HepG2 (cell line): Measurements from ENCODE around the gene EIF5. TPM values are rescaled to one million over a fixed set of nuclear protein-coding genes. Genes with fewer than 3 reads are reported as not detected.

Source experiments
- DNMT3B ChIP-seq: conservative IDR thresholded peaks from 2 replicates; pipeline ENCODE4 v1.6.1; 2016; ENCODE audit warnings: missing biosample characterization, control low read depth
- FOXA1 ChIP-seq, 2 experiments: fragments of 450-650 bp in 1 of 2; sonication (generic) in 1 of 2; formaldehyde crosslinking in 1 of 2; IDR thresholded peaks; 2 replicates each; pipeline versions ENCODE4 v1.4.0 to v1.6.1; 2016 to 2020; ENCODE audit warnings: missing genetic modification reagents in 1 of 2
- FOXA3 ChIP-seq: IDR thresholded peaks from 2 replicates; pipeline ENCODE4 v1.6.1; 2016; ENCODE audit warnings: missing genetic modification reagents, missing compliant biosample characterization
- FOXO1 ChIP-seq: sonication (generic); formaldehyde crosslinking; IDR thresholded peaks from 2 replicates; pipeline ENCODE4 v1.4.0; 2020; ENCODE audit warnings: missing genetic modification reagents
- FOXP1 ChIP-seq, 2 experiments: fragments of 450-650 bp in 1 of 2; IDR thresholded peaks; 2 replicates each; pipeline ENCODE4 v1.6.1; 2017 to 2018; ENCODE audit warnings: antibody characterized with exemption in 1 of 2
- HIVEP1 ChIP-seq: sonication (generic); formaldehyde crosslinking; IDR thresholded peaks from 2 replicates; pipeline ENCODE4 v1.4.0; 2020; ENCODE audit warnings: mild to moderate bottlenecking, missing genetic modification reagents
- HMG20A ChIP-seq: IDR thresholded peaks from 2 replicates; pipeline ENCODE4 v1.6.1; 2016; ENCODE audit warnings: borderline replicate concordance
- KDM2A ChIP-seq: sonication (generic); formaldehyde crosslinking; IDR thresholded peaks from 2 replicates; pipeline ENCODE4 v1.4.0; 2020; ENCODE audit warnings: low read depth, missing genetic modification reagents, borderline replicate concordance
- KMT2B ChIP-seq: IDR thresholded peaks from 2 replicates; pipeline ENCODE4 v1.6.1; 2016; ENCODE audit warnings: missing genetic modification reagents, missing compliant biosample characterization
- PTBP1 ChIP-seq: fragments of 200-400 bp; formaldehyde crosslinking; IDR thresholded peaks from 2 replicates; pipeline ENCODE4 v1.6.1; 2018; ENCODE audit warnings: low read length, low read depth; ENCODE audit not compliant: poor library complexity, severe bottlenecking
- SALL1 ChIP-seq: sonication (generic); formaldehyde crosslinking; IDR thresholded peaks from 2 replicates; pipeline ENCODE4 v1.8.0; 2022; ENCODE audit warnings: mild to moderate bottlenecking, missing genetic modification reagents
- TAF15 ChIP-seq: fragments of 200-400 bp; formaldehyde crosslinking; IDR thresholded peaks from one replicate; pipeline ENCODE4 v1.6.1; 2018; ENCODE audit warnings: mild to moderate bottlenecking, low read depth, low read length; ENCODE audit not compliant: poor library complexity, severe bottlenecking
- ZNF335 ChIP-seq: sonication (generic); formaldehyde crosslinking; IDR thresholded peaks from 2 replicates; pipeline ENCODE4 v1.4.0; 2020; ENCODE audit warnings: missing genetic modification reagents
- ZNF737 ChIP-seq: sonication (generic); formaldehyde crosslinking; IDR thresholded peaks from 2 replicates; pipeline ENCODE4 v1.5.0; 2020; ENCODE audit warnings: missing genetic modification reagents, mild to moderate bottlenecking, borderline replicate concordance
- ZSCAN22 ChIP-seq: sonication (generic); formaldehyde crosslinking; IDR thresholded peaks from 2 replicates; pipeline ENCODE4 v1.4.0; 2020; ENCODE audit warnings: mild to moderate bottlenecking, missing genetic modification reagents
- polyA plus RNA-seq, 8 experiments: library from polyadenylated mRNA; depleted of rRNA in 3 of 8; stranded (reverse) in 7 of 8; unstranded in 1 of 8; fragments of >200 nt; fragmentation: Illumina TruSeq in 4 of 8; extraction: Trizol in 4 of 8; gene quantifications; 2 replicates each; pipeline versions ENCODE4 v1.2.1 to v1.2.3, GENCODE V29; 2011 to 2016; ENCODE audit warnings: low read depth in 4 of 8, missing spikeins in 1 of 8, mixed read lengths in 1 of 8; ENCODE audit not compliant: insufficient read depth in 1 of 8
- total RNA-seq, 5 experiments: library from RNA; depleted of rRNA; stranded (reverse); fragments of >200 nt; fragmentation: Illumina TruSeq; extraction: Trizol; gene quantifications; 2 replicates each; pipeline ENCODE4 v1.2.3, GENCODE V29; 2016; ENCODE audit warnings: low read depth in 1 of 5
- TF ChIP-seq, protein P1 (sequence below): sonication (generic); formaldehyde crosslinking; IDR thresholded peaks from 2 replicates; pipeline ENCODE4 v1.4.0; 2020; ENCODE audit warnings: missing genetic modification reagents
- TF ChIP-seq, protein P2 (sequence below): sonication (generic); formaldehyde crosslinking; IDR thresholded peaks from 2 replicates; pipeline ENCODE4 v1.4.0; 2020; ENCODE audit warnings: mild to moderate bottlenecking, missing genetic modification reagents, borderline replicate concordance
- TF ChIP-seq, protein P3 (sequence below): sonication (generic); formaldehyde crosslinking; IDR thresholded peaks from 2 replicates; pipeline ENCODE4 v1.5.1; 2020; ENCODE audit warnings: missing genetic modification reagents, mild to moderate bottlenecking, borderline replicate concordance
- TF ChIP-seq, protein P4 (sequence below): sonication (generic); formaldehyde crosslinking; IDR thresholded peaks from 2 replicates; pipeline ENCODE4 v1.5.1; 2020; ENCODE audit warnings: missing genetic modification reagents, mild to moderate bottlenecking, borderline replicate concordance

The EIF5 gene
- total and polyA plus RNA-seq, 2 of the 13 experiments (the other 11 are each of a cell fraction or from before 2014, with no cell fraction given): 189 to 281 TPM

DNA sequence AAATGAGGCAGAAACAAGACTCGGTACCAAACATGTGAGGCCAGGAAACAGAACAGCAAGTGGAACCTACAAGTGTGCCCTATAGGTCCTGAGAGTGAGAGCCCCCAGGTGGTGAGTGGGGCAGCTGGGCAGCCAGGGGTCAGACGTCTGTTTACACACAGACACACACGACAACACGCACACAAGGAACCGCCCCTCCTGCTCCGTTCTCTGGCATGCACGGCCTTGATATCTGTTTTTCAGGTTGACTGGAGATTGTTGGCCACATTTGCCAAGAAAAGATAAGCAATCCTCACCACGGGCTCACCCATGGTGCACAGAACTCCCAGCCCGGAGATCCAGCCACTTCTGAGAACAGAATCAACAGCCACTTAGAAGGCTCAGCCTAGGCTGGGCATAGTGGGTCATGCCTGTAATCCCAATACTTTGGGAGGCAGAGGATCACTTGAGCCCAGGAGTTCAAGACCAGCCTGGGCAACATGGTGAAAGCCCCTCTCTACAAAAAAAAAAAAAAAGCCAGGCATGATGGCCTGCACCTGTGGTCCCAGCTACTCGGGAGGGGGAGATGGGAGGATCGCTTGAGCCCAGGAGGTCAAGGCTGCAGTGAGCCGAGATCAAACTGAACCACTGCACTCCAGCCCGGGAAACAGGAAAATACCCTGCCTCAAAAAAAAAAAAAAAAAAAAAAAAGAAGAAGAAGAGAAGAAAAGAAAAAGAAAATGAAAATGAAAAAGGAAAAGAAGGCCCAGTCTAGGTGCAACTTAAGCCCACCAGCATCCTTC, 19.4 kb upstream of the EIF5 start (continued):
- TF ChIP-seq FOXO1 (CRISPR knock-in tag): peak; percentile 57; the same call in 1 of the 2 replicates
- TF ChIP-seq FOXA1 (IDR thresholded peaks at IDR 0.05): no peak
- peak; percentile 74 for TF ChIP-seq FOXA1 (CRISPR knock-in tag; IDR thresholded peaks at IDR 0.05)
- TF ChIP-seq ZNF335 (CRISPR knock-in tag): peak; percentile 5; the same call in 1 of the 2 replicates
- peak; percentile 54 for TF ChIP-seq SALL1 (CRISPR knock-in tag)
- TF ChIP-seq KMT2B: peak; percentile 9; the same call in 1 of the 2 replicates
- TF ChIP-seq TAF15: no peak
- no peak for TF ChIP-seq ZSCAN22 (CRISPR knock-in tag)
- TF ChIP-seq FOXA3 (CRISPR knock-in tag): peak; percentile 68; the same call in 1 of the 2 replicates
- TF ChIP-seq, protein P1, sequence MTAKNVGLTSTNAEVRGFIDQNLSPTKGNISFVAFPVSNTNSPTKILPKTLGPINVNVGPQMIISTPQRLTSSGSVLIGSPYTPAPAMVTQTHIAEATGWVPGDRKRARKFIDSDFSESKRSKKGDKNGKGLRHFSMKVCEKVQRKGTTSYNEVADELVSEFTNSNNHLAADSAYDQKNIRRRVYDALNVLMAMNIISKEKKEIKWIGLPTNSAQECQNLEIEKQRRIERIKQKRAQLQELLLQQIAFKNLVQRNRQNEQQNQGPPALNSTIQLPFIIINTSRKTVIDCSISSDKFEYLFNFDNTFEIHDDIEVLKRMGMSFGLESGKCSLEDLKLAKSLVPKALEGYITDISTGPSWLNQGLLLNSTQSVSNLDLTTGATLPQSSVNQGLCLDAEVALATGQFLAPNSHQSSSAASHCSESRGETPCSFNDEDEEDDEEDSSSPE (CRISPR knock-in tag): no peak
- TF ChIP-seq HIVEP1 (CRISPR knock-in tag): 0 out of 2 replicates have a peak, but pooled peaks have one; percentile 23
- TF ChIP-seq KDM2A: peak; percentile 16; the same call in 1 of the 2 replicates
- TF ChIP-seq PTBP1: no peak
- TF ChIP-seq FOXP1 (IDR thresholded peaks at IDR 0.05): no peak
- peak; percentile 73 for TF ChIP-seq FOXP1 (CRISPR knock-in tag; IDR thresholded peaks at IDR 0.05)
- no peak for TF ChIP-seq DNMT3B (CRISPR knock-in tag)
- TF ChIP-seq, protein P2, sequence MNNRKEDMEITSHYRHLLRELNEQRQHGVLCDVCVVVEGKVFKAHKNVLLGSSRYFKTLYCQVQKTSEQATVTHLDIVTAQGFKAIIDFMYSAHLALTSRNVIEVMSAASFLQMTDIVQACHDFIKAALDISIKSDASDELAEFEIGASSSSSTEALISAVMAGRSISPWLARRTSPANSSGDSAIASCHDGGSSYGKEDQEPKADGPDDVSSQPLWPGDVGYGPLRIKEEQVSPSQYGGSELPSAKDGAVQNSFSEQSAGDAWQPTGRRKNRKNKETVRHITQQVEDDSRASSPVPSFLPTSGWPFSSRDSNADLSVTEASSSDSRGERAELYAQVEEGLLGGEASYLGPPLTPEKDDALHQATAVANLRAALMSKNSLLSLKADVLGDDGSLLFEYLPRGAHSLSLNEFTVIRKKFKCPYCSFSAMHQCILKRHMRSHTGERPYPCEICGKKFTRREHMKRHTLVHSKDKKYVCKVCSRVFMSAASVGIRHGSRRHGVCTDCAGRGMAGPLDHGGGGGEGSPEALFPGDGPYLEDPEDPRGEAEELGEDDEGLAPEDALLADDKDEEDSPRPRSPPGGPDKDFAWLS (CRISPR knock-in tag): no peak
- 0 out of 2 replicates have a peak, but pooled peaks have one; percentile 42 for TF ChIP-seq HMG20A (CRISPR knock-in tag)
- TF ChIP-seq, protein P3, sequence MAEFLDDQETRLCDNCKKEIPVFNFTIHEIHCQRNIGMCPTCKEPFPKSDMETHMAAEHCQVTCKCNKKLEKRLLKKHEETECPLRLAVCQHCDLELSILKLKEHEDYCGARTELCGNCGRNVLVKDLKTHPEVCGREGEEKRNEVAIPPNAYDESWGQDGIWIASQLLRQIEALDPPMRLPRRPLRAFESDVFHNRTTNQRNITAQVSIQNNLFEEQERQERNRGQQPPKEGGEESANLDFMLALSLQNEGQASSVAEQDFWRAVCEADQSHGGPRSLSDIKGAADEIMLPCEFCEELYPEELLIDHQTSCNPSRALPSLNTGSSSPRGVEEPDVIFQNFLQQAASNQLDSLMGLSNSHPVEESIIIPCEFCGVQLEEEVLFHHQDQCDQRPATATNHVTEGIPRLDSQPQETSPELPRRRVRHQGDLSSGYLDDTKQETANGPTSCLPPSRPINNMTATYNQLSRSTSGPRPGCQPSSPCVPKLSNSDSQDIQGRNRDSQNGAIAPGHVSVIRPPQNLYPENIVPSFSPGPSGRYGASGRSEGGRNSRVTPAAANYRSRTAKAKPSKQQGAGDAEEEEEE (CRISPR knock-in tag): 0 out of 2 replicates have a peak, but pooled peaks have one; percentile 37
- TF ChIP-seq ZNF737 (CRISPR knock-in tag): no peak
- TF ChIP-seq, protein P4, sequence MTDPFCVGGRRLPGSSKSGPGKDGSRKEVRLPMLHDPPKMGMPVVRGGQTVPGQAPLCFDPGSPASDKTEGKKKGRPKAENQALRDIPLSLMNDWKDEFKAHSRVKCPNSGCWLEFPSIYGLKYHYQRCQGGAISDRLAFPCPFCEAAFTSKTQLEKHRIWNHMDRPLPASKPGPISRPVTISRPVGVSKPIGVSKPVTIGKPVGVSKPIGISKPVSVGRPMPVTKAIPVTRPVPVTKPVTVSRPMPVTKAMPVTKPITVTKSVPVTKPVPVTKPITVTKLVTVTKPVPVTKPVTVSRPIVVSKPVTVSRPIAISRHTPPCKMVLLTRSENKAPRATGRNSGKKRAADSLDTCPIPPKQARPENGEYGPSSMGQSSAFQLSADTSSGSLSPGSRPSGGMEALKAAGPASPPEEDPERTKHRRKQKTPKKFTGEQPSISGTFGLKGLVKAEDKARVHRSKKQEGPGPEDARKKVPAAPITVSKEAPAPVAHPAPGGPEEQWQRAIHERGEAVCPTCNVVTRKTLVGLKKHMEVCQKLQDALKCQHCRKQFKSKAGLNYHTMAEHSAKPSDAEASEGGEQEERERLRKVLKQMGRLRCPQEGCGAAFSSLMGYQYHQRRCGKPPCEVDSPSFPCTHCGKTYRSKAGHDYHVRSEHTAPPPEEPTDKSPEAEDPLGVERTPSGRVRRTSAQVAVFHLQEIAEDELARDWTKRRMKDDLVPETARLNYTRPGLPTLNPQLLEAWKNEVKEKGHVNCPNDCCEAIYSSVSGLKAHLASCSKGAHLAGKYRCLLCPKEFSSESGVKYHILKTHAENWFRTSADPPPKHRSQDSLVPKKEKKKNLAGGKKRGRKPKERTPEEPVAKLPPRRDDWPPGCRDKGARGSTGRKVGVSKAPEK (CRISPR knock-in tag): 0 out of 2 replicates have a peak, but pooled peaks have one; percentile 10
